Amniotic stem cell (primary cell): ENCODE data around the gene MAFB.
A peak's percentile ranks its signal among the peaks of the same experiment; 100 is the strongest.

Source experiments
- DNase-seq: peaks from one replicate; lab custom pipeline; 2025; lab: John Stamatoyannopoulos, UW

The MAFB gene

GRCh38 chr20:40702504-40702903 is 13.5 kb upstream of the MAFB start:
- DNase-seq: no peak

GRCh38 chr20:40698744-40699143 is 9.7 kb upstream of the MAFB start:
- DNase-seq: no peak

DNA sequence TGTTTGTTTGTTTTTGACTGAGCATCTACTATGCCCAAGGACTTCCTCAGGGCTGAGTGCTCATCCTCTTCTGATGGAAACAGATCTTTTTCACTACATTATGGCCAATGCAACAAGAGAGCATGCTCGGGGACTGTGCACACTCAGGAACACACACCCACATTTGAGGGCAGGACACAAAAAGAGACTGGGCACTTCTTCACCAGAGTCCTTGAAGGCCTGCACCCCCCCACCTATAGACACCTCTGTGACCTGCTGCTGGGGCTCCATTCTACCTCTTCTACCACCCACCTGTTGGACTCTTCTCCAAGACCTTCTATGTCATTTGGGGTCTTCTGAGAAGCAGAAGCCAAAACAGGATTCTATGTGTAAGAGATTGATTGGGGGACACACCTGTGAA is 9.2 kb upstream of the MAFB start:
- no peak for DNase-seq

GRCh38 chr20:40697541-40697940 is 8.5 kb upstream of the MAFB start:
- no peak for DNase-seq

- DNase-seq: no peak
Observed at GRCh38 chr20:40695214-40695613, 6.2 kb upstream of the MAFB start.

- DNase-seq: no peak
Observed at GRCh38 chr20:40694246-40694645, 5.2 kb upstream of the MAFB start.

- no peak for DNase-seq
Observed at GRCh38 chr20:40692240-40693011, 3.4 kb upstream of the MAFB start.

DNA sequence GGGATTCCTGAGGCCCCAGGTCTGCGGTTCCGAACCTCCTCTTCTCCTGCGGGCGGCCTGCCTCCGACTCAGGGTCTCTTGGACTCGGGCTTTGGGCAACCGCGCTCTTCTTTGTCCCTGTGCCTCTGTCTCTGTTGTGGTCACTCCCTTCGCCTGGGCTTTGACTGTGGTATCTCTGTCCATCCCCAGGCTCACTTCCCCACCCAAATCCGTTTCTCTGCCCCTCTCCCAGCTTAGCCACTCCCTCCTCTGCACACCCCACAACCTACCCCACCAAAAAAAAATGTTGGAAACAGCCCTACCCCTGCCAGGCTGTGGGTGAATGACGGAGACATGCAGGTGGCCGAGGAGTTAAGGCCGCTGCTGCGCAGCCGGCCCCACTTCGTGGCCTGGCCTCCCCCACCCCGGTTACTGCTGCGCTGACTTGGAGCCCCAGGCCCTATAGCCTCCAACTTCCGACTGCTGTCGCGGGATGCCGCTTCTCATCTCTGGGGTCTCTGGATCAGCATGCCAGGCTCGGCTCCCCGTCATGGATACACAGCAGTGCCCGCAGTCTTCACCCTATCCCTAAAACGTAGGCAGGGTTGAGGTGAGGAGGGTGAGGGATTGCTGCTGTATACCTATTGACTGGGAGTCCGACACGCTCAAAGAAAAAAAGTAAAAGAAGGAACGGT is 2.7 kb upstream of the MAFB start:
- no peak for DNase-seq

- no peak for DNase-seq
Observed at GRCh38 chr20:40690836-40691565, 2.0 kb upstream of the MAFB start.

- peak; percentile 57 for DNase-seq
Observed at GRCh38 chr20:40689943-40690835, 1.2 kb upstream of the MAFB start.

- no peak for DNase-seq
Observed at GRCh38 chr20:40688129-40689099, 622 bp downstream of the MAFB start.

- no peak for DNase-seq
Observed at GRCh38 chr20:40687384-40688128, 1.5 kb downstream of the MAFB start.

- DNase-seq: no peak
Observed at GRCh38 chr20:40686893-40687292, 2.1 kb downstream of the MAFB start.

GRCh38 chr20:40686434-40686882 is 2.6 kb downstream of the MAFB start:
- no peak for DNase-seq

GRCh38 chr20:40685349-40685748 is 3.7 kb downstream of the MAFB start:
- no peak for DNase-seq

DNA sequence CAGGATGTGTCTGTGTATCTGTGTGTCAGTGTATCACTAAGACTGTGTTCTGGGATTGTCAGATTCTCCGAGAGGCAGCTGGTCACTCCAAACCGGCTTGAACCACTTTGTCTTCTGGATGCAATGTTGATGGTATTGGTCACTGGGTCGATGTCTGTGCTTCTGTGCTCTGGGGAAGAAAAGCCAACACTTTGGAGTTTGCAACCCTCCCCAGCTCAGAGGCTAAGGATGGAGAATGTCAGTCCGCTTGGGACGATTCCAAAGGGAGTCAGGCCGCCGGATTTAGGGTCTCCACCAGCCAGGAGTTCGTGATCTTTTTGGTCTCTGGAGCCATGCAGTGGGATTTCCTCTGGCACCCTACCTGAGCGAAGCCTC is 5.2 kb downstream of the MAFB start:
- DNase-seq: no peak

- no peak for DNase-seq
Observed at GRCh38 chr20:40683221-40683893, 5.7 kb downstream of the MAFB start.

DNA sequence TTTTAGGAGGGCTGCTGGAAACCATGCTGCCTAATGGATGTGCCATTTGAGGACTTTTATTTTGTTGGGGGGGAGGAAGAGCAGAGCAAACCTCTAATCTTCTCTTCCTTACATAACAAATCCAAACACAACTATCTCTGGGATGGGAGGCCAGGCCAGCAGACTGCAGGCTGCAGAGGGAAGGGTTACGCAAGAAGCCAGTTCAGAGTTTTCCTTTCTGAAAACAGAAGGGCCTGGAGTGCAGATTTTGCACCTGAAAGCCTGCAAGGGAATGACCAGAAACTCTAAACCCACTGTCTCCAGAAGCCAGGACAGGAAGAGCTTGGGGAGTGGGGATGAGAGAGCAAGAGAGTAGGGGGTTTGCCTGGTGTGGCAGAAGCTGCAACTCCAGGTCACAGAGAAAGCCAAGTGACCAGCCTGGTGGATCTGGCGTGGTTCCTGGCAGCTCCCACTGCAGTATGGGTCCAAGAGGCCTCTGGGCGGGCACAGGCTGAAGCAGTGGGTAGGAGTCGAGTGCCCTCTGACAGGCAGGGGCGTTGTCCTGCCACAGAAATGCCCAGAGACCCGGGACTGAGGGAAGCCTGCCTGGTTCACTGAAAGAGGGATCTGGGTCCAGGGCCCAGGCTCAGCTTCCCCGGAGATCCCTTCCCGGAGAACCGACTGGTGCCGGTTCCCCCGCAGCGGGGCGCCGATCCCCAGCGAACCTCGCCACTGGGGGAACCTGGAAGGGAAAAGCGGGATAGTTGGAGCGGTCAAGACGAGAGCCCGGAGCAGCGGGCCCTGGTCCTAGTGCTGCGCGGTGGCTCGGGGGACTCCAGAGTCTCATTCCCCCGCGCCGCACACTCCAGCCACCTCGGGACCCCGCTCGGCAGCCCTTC is 6.7 kb downstream of the MAFB start:
- no peak for DNase-seq
